NCI-H526 (cell line): ENCODE results near the gene GAPDHS.
A peak's percentile ranks its signal among the peaks of the same experiment; 100 is the strongest.

Experiments
- DNase-seq, 2 experiments: peaks; one replicate each; lab custom pipeline; 2025; lab: John Stamatoyannopoulos, UW

GAPDHS gene

GRCh38 chr19:35510626-35510964, 22.7 kb upstream of the GAPDHS start:
- DNase-seq: no peak

GRCh38 chr19:35511337-35511736, 21.9 kb upstream of the GAPDHS start:
- no peak for DNase-seq

- DNase-seq: no peak
These were observed 20.2 kb upstream of the GAPDHS start for GRCh38 chr19:35512831-35513627.

DNA sequence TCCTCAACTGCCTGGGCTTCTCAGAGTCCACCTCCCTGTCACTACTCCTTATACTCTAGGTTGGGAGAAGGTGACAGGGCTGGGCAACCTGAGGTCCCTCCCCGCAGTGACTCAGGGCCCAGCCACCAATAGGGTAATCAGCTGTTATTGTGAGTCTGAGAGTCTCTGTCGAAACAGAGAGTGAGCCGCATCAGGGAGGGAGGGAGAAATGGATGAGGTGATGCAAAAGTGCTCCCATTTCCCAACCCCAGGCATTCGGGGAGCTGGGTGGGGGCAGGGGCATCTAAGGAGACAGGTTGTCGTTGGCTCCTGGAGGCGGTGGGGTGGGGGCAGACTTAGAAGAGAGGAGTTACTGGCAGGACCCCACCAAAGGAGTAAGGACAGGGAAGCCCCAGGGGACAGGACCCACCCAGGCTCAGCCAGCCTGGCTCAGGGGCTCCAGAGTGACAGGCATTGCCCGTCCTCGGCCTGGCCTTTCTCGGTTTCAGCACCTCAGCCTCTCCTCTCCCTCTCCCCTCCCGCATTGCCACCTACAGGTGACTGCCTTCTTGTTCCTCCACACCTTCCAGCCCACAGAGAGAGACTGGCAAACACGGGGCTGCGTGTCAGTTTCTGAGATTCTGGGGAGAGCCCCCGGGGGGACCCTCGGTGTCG, 19.5 kb upstream of the GAPDHS start, which contains the start of gene DMKN:
DMKN (minus strand) TSS at position 22 of the 654 bp plus-strand sequence. CDS start 174 bp downstream, outside the sequence.
- peak in 1 of 2 experiments; percentile 59 for DNase-seq

DNA sequence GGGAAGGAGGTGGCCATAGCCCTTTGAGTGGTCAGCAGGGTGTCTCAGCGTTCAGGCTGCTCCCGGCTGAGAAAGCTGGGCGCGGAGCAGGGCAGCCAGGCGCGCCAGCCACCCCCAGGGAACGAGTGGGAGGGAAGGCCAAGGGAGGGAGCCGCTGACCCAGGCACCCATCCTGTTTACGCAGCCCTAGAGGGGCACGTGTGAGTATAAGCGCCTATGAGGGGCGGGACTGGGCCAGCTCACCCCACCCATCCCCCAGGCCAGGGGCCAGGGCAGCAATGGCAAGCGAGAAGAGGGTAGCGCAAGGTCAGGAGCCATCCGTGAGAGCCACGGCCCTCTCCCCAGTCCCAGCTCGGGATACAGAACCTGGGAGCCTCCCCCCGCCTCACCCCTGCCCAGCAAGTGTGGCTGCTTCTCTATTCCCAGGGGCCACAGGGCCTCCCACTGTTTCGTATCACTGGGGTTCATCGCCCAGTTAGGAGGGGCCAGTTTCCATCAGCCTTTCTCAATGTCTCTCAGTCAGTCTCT, 18.9 kb upstream of the GAPDHS start:
- peak in 1 of 2 experiments; percentile 30 for DNase-seq

DNA sequence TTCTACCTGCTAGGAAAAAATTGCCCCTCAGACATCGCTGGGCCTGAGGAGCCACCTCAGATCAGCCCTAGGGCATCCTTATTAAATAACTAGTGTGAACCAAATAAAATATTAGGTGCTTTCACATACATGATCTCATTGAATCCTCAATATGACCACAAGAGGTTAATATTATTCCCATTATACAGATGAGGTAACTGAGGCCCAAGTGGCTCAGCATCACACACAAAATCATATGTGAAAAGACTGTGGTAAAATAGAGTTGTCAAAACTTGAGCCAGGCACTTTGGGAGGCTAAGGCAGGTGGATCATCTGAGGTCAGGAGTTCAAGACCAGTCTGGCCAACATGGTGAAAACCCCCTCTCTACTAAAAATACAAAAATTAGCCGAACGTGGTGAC, 16.9 kb upstream of the GAPDHS start:
- DNase-seq: no peak

DNA sequence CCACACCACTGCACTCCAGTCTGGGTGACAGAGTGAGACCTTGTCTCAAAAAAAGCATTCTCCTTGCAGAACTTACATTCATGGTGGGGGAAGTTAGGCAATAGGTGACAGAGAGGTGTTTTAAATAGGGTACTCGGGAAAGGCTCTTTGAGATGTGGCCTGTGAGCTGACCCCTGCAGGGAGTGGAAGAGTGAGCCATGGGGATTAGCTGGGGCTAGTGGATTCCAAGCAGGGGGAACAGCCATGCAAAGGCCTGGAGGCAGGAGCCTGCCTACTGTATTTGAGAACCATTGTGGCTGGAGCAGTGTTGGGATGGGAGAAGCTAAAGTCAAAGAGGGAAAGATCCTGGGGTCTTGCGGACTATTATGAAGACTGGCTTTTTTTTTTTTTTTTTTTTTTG, 15.9 kb upstream of the GAPDHS start:
- no peak for DNase-seq

DNA sequence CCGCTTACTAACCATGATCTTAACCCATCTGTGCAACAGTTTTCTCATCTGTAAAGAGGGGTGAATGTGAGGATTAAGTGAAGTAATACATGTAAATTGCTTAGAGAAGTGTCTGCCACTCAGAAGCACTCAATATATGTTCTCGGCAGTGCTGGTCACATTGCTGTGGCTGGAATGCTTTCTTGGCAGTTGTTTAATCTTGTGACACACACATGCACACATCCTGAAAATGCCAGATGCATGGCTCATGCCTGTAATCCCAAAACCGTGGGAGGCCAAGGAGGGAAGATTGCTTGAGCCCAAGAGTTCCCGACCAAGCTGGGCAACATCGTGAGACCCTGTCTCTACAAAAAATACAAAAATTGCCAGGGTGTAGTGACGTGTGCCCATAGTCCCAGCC, 14.9 kb upstream of the GAPDHS start:
- DNase-seq: no peak

GRCh38 chr19:35519291-35519690, 14.0 kb upstream of the GAPDHS start:
- no peak for DNase-seq

DNA sequence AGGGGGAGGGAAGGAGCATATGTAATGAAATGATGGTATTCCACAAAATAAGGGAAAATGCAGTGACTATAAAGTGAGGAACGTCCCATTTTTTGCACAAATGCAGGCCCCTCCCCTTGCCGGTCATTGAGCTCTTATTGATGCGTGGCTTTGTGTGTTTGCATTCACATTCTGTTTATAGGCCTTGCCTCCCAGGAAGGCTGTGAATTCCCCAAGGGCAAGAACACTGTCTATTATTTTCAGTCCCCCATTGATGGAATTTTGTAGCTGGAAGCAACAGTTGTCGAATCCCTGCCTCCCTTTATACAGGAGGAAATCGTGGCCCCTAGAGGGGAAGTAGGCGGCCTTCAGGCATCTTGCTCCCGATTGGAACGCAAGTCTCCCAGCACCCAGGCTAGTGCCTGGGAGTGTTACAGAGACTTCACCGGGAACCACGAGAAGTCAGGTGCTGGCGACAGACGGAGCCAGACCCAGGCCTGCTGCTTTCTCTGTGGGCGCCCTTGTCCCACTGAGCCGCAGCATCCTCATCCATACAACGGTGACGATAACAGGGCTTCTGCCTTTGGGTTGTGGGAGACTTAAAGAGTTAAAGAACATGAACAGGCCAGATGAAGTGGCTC, 12.0 kb upstream of the GAPDHS start:
- peak in 1 of 2 experiments; percentile 19 for DNase-seq

DNA sequence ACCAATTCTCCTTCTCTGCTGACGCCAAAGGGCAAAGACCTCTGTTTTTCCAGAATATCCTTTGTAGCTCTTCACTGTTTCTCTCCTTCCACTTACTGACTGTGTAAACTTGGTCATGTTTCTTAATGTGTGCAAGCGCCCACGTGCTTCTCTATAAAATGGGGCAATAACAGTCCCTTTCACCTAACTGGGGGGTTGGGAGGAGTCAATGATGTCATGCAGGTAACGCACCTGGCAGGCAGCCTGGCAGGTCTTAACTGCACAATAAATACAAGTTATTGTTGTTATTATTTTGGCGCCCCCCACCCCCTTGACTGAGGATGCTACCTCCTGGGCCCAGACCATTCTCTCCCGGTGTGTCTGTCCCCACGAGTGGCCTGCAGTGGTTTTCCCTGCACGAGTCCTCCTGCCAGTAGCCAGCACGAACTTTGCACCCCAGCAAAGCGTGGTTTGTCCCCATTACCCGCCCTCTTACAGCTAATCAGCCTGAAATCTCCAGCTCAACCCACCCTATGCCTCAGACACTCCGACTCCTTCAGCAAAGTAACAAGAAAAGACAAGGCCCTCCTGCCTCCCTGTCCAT, 10.4 kb upstream of the GAPDHS start:
- DNase-seq: no peak

DNA sequence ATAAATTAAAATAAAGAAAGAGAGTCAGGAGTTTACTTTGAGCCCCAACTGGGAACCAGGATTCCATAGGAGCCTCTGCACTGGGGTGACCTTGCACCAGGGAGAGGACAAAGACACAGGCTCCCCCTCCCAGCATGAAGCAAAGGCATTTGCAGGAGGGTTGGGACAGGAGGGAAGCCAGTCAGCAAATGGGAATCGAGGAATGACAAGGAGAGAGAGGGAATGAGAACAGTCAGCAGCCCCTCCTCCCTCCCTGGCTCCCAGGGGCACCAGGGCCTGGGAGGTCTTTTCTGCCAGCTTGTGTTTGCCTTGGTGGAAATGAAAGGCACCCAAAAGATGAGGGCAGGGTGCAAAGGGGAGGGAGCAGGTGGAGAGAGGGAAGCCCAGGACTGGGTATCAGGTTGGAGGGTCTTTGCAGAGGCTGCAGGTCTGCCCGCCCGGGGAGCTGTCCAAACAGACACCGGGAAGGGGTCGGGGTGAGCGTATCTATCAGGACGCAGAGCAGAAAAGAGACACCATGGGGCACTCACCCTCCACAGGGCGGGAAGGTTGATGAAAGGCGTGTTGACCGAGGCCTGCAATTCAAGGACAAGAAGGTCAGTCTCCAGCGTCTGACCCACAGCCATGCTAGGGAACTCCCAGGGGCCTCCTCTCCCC, 8.9 kb upstream of the GAPDHS start:
- DNase-seq: no peak

GRCh38 chr19:35525873-35526272, 7.4 kb upstream of the GAPDHS start:
- no peak for DNase-seq

DNA sequence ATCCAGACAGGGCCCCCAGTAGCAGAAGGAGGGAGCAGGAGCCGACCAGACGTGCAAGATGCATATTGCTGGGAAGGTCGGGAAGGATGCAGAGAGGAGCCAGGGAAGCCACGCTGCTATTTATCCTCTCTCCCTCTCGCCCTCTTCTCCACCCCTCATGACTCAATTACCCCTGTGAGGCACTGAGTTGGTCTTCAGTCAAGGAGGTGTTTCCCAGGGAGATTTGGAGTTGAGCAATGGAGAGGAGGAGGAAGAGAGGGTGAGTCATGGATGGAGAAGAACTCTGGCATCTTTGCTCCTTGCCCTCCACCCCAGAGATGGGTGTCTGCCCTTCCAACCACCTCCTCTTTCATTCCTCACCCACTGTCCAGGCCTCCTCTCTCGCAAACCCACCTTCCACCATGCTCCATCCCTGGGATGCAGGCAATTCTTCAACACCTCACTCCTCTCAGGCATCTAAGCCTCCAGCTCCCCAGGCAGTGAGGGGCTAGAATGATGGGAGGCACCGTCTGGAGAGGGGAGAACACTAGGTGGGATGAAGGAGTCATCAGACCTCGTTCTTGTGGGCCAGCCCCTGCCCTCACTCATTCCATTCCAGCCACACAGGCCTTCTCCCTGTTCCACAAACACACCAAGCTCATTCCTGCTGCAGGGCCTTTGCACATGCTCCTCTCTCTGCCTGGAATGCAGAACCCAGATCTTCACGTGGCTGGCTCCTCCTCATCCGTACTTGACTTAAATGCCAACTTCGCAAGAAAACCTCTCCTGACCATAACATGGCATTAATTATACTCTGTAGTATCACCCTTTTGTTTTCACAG, 4.8 kb upstream of the GAPDHS start, which contains the start of gene SBSN:
SBSN (minus strand) TSS at position 94 of the 821 bp plus-strand sequence; CDS start at position 64, 30 bp downstream.
- DNase-seq: no peak

- no peak for DNase-seq
These were observed 3.7 kb upstream of the GAPDHS start for GRCh38 chr19:35529241-35530218.

DNA sequence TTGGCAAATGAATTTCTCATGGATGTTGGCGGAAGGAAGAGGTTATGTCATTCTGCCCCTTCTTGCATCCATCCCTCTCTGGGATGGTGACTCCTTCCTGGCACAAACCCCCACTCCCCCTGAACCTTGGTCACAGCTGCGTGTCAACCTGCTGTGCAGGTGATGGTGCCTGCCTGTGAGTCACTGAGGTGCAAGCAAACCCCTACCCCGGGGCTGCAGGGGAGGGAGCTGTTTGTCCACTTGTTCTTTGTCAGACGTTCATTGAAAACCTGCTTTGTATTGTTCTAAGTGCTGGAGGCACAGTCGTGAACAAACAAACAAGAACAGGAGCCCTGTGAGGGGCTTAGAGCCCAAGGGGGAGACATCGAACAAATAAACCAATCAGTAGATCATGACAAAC, 2.0 kb upstream of the GAPDHS start:
- DNase-seq: no peak

DNA sequence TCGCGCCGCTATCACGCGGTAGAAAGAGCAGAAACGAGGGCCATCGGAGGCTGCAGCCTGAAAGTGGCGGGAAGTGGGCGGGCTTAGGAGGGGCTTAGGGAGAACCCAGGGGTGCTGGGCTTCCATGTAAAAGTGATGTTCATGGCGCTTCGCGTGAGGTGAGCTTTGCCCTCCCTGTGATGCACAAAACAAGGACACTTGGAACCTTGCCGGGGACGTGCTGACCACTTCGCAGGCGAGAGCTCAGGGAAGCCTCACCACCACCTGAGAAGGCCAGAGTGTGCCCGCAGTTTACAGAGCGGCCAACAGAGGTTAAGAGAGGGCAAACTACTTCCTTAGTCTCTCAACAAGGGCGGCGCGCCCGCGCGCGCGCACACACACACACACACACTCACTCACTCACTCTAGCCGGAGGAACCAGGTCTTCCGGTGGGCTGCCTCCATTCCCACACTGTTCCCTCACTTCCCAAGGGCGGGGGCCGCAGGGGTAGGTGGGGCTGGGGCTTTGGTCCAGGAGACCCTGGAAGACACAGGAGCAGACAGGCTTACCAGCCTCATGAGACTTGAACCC, 651 bp downstream of the GAPDHS start:
- DNase-seq: peak in 1 of 2 experiments; percentile 16

- no peak for DNase-seq
These were observed 1.7 kb downstream of the GAPDHS start for GRCh38 chr19:35534803-35535480.

DNA sequence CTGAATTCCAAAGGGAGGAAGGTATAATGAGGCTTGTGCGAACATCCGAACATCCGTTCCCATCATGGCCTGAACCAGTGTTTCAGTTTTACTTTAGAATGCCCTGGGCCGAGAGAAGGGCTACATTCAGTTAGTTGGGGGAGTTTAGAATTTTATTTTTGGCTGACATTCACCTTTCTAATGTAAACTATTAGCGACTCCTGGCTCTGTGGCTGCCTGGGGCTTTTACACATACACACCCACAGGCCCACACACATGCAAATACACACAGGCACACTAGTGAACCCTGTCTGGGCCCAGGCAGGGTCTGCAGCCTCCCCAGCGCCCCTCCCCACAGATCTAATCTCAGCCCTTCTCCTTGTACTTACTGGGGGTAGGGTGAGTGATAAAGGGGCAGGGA, 6.1 kb downstream of the GAPDHS start:
- no peak for DNase-seq
